ENCODE data around the gene EVI2A. TPM values are rescaled to one million over a fixed set of nuclear protein-coding genes. Genes with fewer than 3 reads are reported as not detected.
"Not testable (repeated sequence)": the region's sequence is repeated elsewhere in the genome, so short reads cannot be mapped to it uniquely, and the experiment has no call there.

The EVI2A gene, protein sequence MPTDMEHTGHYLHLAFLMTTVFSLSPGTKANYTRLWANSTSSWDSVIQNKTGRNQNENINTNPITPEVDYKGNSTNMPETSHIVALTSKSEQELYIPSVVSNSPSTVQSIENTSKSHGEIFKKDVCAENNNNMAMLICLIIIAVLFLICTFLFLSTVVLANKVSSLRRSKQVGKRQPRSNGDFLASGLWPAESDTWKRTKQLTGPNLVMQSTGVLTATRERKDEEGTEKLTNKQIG
- not detected in 2 replicates for total RNA-seq (2014; rRNA removed; shearing (Covaris generic))
- polyA plus RNA-seq (2014; cell fraction: nucleus; rRNA removed), result not detected in 2 replicates

GRCh38 chr17:31321481-31321880 is at the start of gene EVI2A:
Gene EVI2A (minus strand): TSS chr17:31321622. CDS start chr17:31319013, 2,609 bp downstream.
- no peak for DNase-seq (ENCODE audit: extremely low read depth, low read depth)

DNA sequence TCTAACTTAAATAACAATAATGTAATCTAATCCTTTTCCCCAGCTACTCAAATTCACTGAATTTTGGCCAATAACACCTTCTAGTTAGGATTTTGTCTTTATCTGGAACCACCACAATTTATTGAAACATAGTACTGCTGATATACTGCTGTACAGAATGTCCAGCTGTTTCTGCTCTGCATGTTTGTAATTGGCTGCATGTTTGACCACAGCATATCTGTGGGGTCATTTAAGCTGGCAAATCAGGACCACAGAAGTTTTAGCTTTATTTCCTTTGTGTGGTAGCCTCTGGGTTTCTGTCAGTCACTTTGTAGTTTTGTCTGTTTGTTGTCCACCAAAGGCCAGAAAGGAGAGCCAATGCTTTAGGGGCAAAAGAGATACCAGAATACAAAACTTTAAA is 47.8 kb upstream of the EVI2A start:
- DNase-seq (ENCODE audit: extremely low read depth, low read depth), result no peak

DNA sequence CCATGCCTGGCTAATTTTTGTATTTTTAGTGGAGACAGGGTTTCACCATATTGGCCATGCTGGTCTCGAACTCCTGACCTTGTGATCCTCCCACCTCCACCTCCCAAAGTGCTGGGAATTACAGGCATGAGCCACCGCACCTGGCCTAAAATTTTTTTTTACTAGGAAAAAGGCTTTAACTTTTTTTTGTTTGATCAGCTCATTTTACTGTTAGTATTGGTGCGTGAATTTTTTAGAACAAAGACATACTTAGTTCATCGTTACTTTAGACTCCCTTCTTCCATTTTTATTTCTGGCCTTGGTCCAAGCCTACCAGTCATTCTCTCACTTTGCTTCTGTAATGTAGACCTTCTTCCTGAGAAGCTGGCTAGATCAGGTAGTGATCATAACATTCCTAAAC is 44.7 kb upstream of the EVI2A start:
- no peak for DNase-seq (ENCODE audit: extremely low read depth, low read depth)

DNA sequence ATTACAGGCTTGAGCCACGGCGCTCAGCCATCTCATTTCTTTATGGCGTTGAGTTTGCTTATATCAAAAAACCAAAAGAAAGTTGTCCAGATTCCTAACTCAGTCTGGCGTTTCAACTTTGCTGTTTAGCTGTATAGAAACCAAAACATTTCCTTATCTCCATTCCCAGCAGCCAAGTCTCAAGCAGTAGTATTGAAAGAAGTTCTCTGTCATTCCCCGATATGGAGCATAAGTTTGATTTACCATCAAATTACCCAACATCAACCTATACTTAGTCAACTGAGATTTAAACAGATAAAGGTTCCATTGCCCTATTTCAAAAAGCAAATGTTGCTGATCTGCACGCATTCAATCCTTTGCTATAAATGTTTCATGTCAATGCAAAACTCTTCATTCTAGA is 42.6 kb upstream of the EVI2A start:
- DNase-seq (ENCODE audit: extremely low read depth, low read depth), result no peak

DNA sequence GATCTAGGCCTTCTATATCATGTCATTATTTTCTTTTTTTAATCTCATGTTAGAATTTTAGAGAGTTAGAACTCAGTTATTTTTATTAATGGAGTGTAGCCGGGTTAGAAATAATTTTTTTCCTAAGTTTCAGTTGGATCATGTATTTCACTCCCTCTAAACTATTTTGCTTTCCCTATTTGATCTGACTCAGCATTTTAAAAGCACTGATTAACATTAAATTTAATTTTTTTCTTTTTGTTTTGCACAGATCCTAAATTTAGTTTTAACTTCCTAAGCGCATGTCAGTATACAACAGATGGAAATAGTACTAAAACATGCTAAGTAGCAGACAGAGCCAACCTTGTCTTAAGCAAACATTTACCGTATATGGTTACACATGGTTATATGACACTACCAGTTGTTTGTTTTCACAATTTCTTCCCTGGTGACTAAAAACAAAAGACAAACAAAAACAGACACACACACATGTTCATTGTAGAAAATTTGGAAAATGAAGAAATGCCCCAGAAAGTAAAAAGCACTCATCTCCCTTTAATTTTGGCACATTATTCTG is 36.5 kb upstream of the EVI2A start:
- DNase-seq (ENCODE audit: extremely low read depth, low read depth), result peak; percentile 8

GRCh38 chr17:31357091-31357490 is 35.7 kb upstream of the EVI2A start:
- DNase-seq (ENCODE audit: extremely low read depth, low read depth), result no peak

- no peak for DNase-seq (ENCODE audit: extremely low read depth, low read depth)
These were observed 34.5 kb upstream of the EVI2A start for GRCh38 chr17:31355935-31356334.

DNA sequence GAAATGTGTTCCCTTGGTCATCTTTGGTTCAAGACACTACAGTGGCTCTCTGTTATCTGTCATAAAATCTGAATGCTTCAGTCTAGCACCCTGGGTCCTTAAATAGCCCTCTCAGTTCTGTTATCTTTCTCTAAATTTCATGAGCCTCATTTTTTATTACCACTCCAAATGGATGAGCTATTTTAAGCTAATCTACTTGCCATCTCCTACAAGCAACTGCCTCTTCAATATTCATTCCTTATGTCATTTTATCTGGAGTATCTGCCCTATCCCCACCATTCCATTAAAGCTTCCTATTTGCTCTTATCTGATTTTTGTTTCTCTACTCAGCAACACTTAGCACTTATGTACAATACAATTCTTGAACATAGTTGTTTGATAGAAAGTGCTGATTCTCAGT is 28.0 kb upstream of the EVI2A start:
- DNase-seq (ENCODE audit: extremely low read depth, low read depth), result no peak

GRCh38 chr17:31345191-31345747 is 23.8 kb upstream of the EVI2A start:
- not testable (repeated sequence) for DNase-seq (ENCODE audit: extremely low read depth, low read depth)

GRCh38 chr17:31339906-31340661 is 18.7 kb upstream of the EVI2A start:
- DNase-seq (ENCODE audit: extremely low read depth, low read depth), result no peak

DNA sequence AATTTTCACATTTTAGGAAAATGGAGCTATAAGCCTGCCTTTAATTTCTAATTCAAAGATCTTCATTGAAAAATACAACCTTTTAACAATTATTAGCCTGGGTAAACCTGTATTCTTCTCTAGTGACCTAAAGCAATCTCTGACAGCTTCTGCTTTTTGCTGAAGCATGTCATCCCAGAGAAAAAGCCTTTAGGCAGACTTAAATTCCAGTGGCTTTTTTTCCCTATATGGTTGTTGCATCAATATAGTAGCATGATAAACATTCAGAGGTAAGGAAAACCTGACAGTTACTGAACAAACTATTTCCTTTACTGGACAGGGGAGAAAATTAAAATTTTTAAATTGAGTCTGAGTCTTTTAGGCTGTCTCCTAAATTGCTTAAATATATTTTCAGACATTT is 7.8 kb upstream of the EVI2A start:
- DNase-seq (ENCODE audit: extremely low read depth, low read depth), result no peak

DNA sequence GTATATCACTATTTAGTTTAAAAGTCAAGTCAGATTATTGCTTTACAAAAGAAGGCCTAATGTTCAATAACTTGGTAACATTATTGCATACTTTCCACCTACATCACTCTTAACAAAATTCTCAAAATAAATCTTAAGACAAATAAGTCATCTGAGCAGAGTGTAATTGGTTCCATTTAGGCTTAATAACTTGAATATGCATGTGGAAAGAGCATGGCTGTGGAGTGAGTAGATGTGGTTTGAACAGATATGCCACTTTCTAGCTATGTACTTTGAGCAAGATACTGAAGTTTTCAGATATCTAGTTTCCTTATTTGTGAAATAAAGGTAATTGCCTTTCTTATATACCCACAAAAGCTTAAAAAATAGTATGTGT is 6.7 kb upstream of the EVI2A start:
- DNase-seq (ENCODE audit: extremely low read depth, low read depth), result no peak

GRCh38 chr17:31327534-31328159 is 6.2 kb upstream of the EVI2A start:
- no peak for DNase-seq (ENCODE audit: extremely low read depth, low read depth)

- DNase-seq (ENCODE audit: extremely low read depth, low read depth), result no peak
These were observed 2.1 kb upstream of the EVI2A start for GRCh38 chr17:31323551-31323950.

DNA sequence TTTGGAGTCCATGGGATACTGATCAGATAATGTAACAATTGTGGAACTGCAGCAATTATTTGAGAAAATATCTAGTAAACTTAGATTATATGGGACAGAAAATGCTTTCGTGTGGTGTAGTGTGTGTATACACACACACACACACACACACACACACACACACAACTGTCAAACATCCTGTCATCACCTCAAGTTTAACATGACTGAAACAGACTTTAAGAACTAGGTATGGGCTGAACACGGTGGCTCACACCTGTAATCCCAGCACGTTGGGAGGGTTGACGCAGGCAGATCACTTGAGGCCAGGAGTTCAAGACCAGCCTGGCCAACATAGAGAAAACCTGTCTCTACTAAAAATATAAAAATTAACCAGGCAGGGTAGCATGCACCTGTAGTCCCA is 544 bp upstream of the EVI2A start:
- DNase-seq (ENCODE audit: extremely low read depth, low read depth), result no peak

DNA sequence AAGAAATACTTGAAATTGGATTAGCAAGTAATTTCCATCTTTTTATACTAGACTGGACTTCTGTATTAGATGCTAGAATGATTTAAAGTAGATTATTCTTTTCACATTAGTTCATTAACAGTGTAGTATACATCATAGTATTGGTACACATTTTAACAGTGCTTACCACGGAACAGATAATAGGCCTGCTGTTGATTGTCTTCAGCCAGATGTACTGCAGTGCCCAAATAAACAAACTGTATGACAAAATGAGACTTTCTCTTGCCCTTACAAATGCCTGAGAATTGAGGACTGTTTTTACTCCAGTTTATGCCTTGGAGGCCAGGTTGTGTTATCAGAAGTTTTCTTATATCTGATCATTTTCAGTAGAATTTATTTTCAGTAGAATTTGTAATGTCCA is 631 bp downstream of the EVI2A start:
- no peak for DNase-seq (ENCODE audit: extremely low read depth, low read depth)

GRCh38 chr17:31320241-31320640 is 1.2 kb downstream of the EVI2A start:
- no peak for DNase-seq (ENCODE audit: extremely low read depth, low read depth)

- DNase-seq (ENCODE audit: extremely low read depth, low read depth), result no peak
These were observed 2.4 kb downstream of the EVI2A start for GRCh38 chr17:31318851-31319661.

DNA sequence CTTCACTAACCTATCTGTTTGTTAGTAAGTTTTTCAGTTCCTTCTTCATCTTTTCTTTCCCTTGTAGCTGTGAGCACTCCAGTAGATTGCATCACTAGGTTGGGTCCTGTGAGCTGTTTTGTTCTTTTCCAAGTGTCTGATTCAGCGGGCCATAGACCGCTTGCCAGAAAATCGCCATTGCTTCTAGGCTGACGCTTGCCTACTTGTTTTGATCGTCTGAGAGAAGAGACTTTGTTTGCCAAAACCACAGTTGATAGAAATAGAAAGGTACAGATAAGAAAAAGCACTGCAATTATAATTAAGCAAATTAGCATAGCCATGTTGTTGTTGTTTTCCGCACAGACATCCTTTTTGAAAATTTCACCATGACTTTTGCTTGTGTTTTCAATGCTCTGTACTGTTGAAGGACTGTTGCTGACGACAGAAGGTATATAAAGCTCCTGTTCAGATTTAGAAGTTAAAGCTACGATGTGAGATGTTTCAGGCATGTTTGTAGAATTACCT is 3.1 kb downstream of the EVI2A start:
- no peak for DNase-seq (ENCODE audit: extremely low read depth, low read depth)

DNA sequence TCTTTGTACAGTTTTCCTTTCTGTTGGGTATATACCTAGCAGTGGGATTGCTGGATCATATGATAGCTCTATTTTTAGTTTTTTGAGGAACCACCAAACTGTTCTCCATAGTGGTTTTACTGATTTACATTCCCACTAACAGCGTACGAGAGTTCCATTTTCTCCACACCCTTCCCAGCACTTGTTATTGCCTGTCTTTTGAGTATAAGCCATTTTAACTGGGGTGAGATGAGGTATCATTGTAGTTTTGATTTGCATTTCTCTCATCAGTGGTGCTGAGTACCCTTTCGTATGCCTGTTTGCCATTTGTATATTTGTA is 6.7 kb downstream of the EVI2A start:
- no peak for DNase-seq (ENCODE audit: extremely low read depth, low read depth)
